Upper lobe of left lung (tissue), 6 donors: ENCODE measurements around the gene AOX1. TPM values are rescaled to one million over a fixed set of nuclear protein-coding genes. Genes with fewer than 3 reads are reported as not detected.

Experiments used
- ATAC-seq, 2 donors: fragments of 200-7000 bp; cut with Tn5 transposase; one replicate each; pipeline ENCODE4 v1.9.1; 2022; ENCODE audit warnings: mild to moderate bottlenecking in 2 of 2, moderate library complexity in 2 of 2; ENCODE audit not compliant: low FRiP score in 2 of 2
- DNase-seq, 2 donors: peaks; one replicate each; pipeline ENCODE4 v3.0.0-alpha.2; 2019 to 2020
- H3K27ac ChIP-seq, 4 donors: fragments of 200-600 bp; sonication (generic); one replicate each; pipeline ENCODE4 v1.5.1; 2016 to 2019
- H3K27me3 ChIP-seq, 4 donors: fragments of 200-600 bp; sonication (generic); one replicate each; pipeline ENCODE4 v1.5.1; 2017 to 2019
- H3K36me3 ChIP-seq, 4 donors: fragments of 200-600 bp; sonication (generic); one replicate each; pipeline ENCODE4 v1.5.1; 2016 to 2019
- H3K4me1 ChIP-seq, 4 donors: fragments of 200-600 bp; sonication (generic); one replicate each; pipeline ENCODE4 v1.5.1; 2018 to 2019
- H3K4me3 ChIP-seq, 4 donors: fragments of 200-600 bp; sonication (generic); one replicate each; pipeline ENCODE4 v1.5.1; 2017 to 2019; ENCODE audit warnings: mild to moderate bottlenecking in 2 of 4, moderate library complexity in 1 of 4
- H3K9me3 ChIP-seq, 4 donors: fragments of 200-600 bp; sonication (generic); one replicate each; pipeline ENCODE4 v1.5.1; 2018 to 2019
- EP300 ChIP-seq, 4 donors: sonication (generic); formaldehyde crosslinking; IDR thresholded peaks; one replicate each; pipeline ENCODE4 v1.5.1; 2017; ENCODE audit warnings: antibody characterized with exemption in 4 of 4, control low read depth in 2 of 4
- POLR2A ChIP-seq, 4 donors: fragments of 450-650 bp; IDR thresholded peaks; one replicate each; pipeline ENCODE4 v1.5.1; 2016 to 2017; ENCODE audit warnings: antibody characterized with exemption in 4 of 4, mild to moderate bottlenecking in 2 of 4
- POLR2AphosphoS5 ChIP-seq, 2 donors: sonication (generic); formaldehyde crosslinking; IDR thresholded peaks; one replicate each; pipeline ENCODE4 v1.5.1; 2017; ENCODE audit warnings: antibody characterized with exemption in 2 of 2
- WGBS, 2 donors: methylation state at CpG; one replicate each; pipeline ENCODE4 v1.1.5; 2017 to 2018; 5-methylcytosine and 5-hydroxymethylcytosine counted together
- total RNA-seq, 6 donors: library from RNA; depleted of rRNA in 4 of 6; stranded (reverse); fragments of >200 nt in 4 of 6; gene quantifications; one replicate each; pipeline versions ENCODE4 v1.1.0 to v1.2.1, GENCODE V29; 2016 to 2021
- TF ChIP-seq, protein P1 (sequence below), 6 experiments: fragments of 450-650 bp in 4 of 6; fragments of 200-600 bp in 2 of 6; sonication (generic) in 2 of 6; IDR thresholded peaks; one replicate each; pipeline ENCODE4 v1.5.1; 2016 to 2019; ENCODE audit warnings: antibody characterized with exemption in 6 of 6
- donor health status: DM: no; HTN: no; CAD: no; lungs with moderate emphysema.
- donor health status: DM: no; HTN: yes; CAD: no; lungs with severe emphysema.

Gene AOX1
- total RNA-seq, 6 donors from 2014 or later = 8.7 to 49.0 (median 27.5) TPM

DNA sequence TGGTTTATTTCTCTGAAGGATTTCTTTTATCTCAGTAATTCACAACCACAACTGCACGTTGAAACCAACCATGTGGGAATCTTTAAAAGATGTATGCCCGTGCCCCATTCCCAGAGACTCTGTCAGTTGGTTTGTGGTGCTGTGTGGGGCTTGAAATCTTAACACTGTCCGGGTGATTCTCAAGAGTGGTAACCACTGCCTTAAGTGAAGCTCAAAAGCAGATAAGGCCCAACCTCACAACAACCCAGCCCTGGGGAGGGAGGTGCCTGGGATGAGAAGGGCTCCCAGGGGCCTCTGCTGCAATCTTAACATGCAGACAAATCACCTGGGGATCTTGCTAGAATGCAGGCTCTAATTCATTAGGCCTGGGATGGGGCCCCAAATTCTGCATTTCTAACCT is 13.4 kb downstream of the AOX1 start:
- Histone ChIP-seq H3K9me3 (no peaks in the 10 kb centered on the region), H3K27me3 (no peaks in the 10 kb centered on the region), H3K4me1 (no peaks in the 10 kb centered on the region), H3K36me3 (no peaks in the 10 kb centered on the region), H3K27ac (no peak overlapping the region), H3K4me3 (no peak overlapping the region)
- DNase-seq = no peak
- no peak for ATAC-seq
- 82 to 86% methylated on average over 3 of the region's 3 CpGs for WGBS, 2 donors
- TF ChIP-seq, protein P1, sequence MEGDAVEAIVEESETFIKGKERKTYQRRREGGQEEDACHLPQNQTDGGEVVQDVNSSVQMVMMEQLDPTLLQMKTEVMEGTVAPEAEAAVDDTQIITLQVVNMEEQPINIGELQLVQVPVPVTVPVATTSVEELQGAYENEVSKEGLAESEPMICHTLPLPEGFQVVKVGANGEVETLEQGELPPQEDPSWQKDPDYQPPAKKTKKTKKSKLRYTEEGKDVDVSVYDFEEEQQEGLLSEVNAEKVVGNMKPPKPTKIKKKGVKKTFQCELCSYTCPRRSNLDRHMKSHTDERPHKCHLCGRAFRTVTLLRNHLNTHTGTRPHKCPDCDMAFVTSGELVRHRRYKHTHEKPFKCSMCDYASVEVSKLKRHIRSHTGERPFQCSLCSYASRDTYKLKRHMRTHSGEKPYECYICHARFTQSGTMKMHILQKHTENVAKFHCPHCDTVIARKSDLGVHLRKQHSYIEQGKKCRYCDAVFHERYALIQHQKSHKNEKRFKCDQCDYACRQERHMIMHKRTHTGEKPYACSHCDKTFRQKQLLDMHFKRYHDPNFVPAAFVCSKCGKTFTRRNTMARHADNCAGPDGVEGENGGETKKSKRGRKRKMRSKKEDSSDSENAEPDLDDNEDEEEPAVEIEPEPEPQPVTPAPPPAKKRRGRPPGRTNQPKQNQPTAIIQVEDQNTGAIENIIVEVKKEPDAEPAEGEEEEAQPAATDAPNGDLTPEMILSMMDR (IDR thresholded peaks at IDR 0.05) = no peak
- TF ChIP-seq POLR2A (IDR thresholded peaks at IDR 0.05) = no peak
- TF ChIP-seq POLR2AphosphoS5 (IDR thresholded peaks at IDR 0.05) = no peak
- TF ChIP-seq EP300 (IDR thresholded peaks at IDR 0.05) = no peak

DNA sequence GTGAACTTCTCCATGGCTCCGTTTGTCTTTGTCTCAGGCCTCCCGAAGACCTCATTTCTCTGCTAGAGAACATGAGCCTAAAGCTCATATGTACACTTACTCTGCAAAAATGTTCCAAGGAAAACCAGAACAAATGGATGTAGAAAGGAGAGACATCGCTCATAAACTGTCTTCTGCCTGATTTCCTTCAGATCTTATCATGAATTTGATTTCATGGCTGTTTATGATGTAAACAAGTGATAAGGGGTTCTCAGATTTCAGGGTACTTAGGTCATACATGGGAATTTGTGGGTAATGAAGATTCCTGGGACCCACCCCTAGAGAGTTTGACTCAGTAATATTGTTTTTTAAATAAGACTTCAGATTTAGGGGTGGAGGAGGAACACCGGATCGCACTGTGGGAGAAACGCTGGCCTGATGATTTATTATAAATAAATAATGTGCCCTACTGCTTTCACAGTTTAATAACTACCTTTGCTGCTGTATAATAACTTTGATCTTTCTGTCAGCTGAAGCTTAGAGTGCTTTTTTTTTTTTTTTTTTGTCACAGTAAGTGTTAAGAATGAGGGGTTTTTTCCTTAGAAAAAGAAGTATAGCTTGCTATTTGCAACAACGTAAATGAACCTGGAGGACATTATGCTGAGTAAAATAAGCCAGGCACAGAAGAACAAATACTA is 14.9 kb downstream of the AOX1 start:
- peak in 1 of 2 donors; percentile 63 for ATAC-seq

DNA sequence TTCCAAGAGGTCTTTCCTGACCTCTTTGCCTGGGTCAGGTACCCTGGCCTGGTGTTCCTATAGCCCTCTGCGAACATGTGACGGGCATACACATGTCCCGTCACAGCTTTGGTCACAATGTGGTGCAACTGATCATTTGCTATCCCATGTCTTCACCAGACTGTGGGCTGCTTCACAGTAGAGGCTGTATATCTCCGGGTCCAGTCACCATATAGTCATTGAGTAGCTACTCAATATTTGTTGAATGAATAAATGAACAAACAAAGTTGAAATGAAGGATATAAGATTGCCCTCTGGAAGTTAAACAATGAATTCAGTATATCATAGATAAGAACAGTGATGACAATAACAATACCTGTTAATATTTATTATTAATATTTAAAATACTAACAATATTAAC is 16.8 kb downstream of the AOX1 start:
- no peaks in the 10 kb centered on the region for H3K27me3 ChIP-seq
- no peak for ATAC-seq
- no peak for TF ChIP-seq POLR2AphosphoS5 (IDR thresholded peaks at IDR 0.05)
- no peak for TF ChIP-seq EP300 (IDR thresholded peaks at IDR 0.05)
- TF ChIP-seq POLR2A (IDR thresholded peaks at IDR 0.05) = no peak
- TF ChIP-seq, protein P1 (IDR thresholded peaks at IDR 0.05) = no peak
- H3K9me3 ChIP-seq = no peaks in the 10 kb centered on the region
- H3K4me1 ChIP-seq = no peaks in the 10 kb centered on the region
- no peak overlapping the region for H3K4me3 ChIP-seq
- DNase-seq = no peak
- 93 to 96% methylated on average over 4 of the region's 4 CpGs for WGBS, 2 donors
- H3K27ac ChIP-seq = no peak overlapping the region
- no peaks in the 10 kb centered on the region for H3K36me3 ChIP-seq

More for the DNA sequence above, 14.9 kb downstream of the AOX1 start:
- H3K9me3 ChIP-seq = no peaks in the 10 kb centered on the region
- no peak for DNase-seq
- H3K4me1 ChIP-seq = no peaks in the 10 kb centered on the region
- no peaks in the 10 kb centered on the region for H3K36me3 ChIP-seq
- no peak overlapping the region for H3K4me3 ChIP-seq
- WGBS, 2 donors = 60 to 65% methylated on average over 7 of the region's 7 CpGs
- no peaks in the 10 kb centered on the region for H3K27me3 ChIP-seq
- no peak overlapping the region for H3K27ac ChIP-seq
- TF ChIP-seq EP300 (IDR thresholded peaks at IDR 0.05) = no peak
- no peak for TF ChIP-seq POLR2A (IDR thresholded peaks at IDR 0.05)
- TF ChIP-seq, protein P1 (IDR thresholded peaks at IDR 0.05) = no peak
- TF ChIP-seq POLR2AphosphoS5 (IDR thresholded peaks at IDR 0.05) = no peak

DNA sequence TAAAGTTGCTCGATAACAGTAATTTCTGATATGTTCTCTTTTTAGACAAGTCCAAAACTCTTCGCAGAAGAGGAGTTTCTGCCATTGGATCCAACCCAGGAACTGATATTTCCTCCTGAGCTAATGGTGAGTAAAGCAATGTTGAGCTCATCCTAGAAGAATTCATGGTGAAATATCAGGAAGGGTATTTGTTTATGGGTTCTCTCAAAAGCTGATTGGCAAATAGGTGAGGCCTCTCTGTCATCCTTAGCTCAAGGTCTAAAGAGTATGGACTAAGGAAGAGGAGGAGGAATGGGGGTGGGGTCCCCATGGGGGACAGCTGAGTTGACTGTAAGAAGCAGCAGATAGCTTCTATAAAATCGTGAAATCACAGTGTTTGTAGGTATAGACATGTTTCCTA is 18.2 kb downstream of the AOX1 start:
- 78 to 87% methylated on average over 3 of the region's 3 CpGs for WGBS, 2 donors
- Histone ChIP-seq H3K36me3 (no peaks in the 10 kb centered on the region), H3K27me3 (no peaks in the 10 kb centered on the region), H3K4me3 (no peak overlapping the region), H3K9me3 (no peaks in the 10 kb centered on the region), H3K27ac (no peak overlapping the region), H3K4me1 (no peaks in the 10 kb centered on the region)
- TF ChIP-seq EP300 (IDR thresholded peaks at IDR 0.05) (no peak), POLR2AphosphoS5 (IDR thresholded peaks at IDR 0.05) (no peak), POLR2A (IDR thresholded peaks at IDR 0.05) (no peak)
- TF ChIP-seq, protein P1 (IDR thresholded peaks at IDR 0.05) = no peak
- ATAC-seq = peak in 1 of 2 donors; percentile 66
- DNase-seq = no peak
